IPS DF 6.9 (cell line): ENCODE measurements around the gene ERICH6.

Experiments used
- DNase-seq: peaks from one replicate; pipeline ENCODE4 v3.0.0-alpha.2; 2013; ENCODE audit warnings: low read depth, low spot score
- H3K27ac ChIP-seq: one replicate; pipeline ENCODE4 v1.5.1; 2013; ENCODE audit warnings: low read length, control low read depth
- H3K27me3 ChIP-seq: 2 replicates; pipeline ENCODE4 v1.6.1; 2013; ENCODE audit warnings: mild to moderate bottlenecking, low read length; ENCODE audit not compliant: control insufficient read depth, insufficient read depth
- H3K36me3 ChIP-seq: 2 replicates; pipeline ENCODE4 v1.6.1; 2013; ENCODE audit warnings: low read length; ENCODE audit not compliant: control insufficient read depth, insufficient read depth
- H3K4me1 ChIP-seq: 2 replicates; pipeline ENCODE4 v1.6.1; 2013; ENCODE audit warnings: low read length; ENCODE audit not compliant: control insufficient read depth, insufficient read depth
- H3K4me3 ChIP-seq: 2 replicates; pipeline ENCODE4 v1.5.1; 2013; ENCODE audit warnings: mild to moderate bottlenecking, low read length
- H3K9me3 ChIP-seq: 2 replicates; pipeline ENCODE4 v1.6.1; 2013; ENCODE audit warnings: low read length, inconsistent platforms; ENCODE audit not compliant: control insufficient read depth, insufficient read depth
- WGBS: extraction: QIAGEN DNeasy Blood & Tissue Kit; methylation state at CpG from one replicate; pipeline ENCODE4 v1.1.7; 2013; ENCODE audit warnings: mixed read lengths, missing lambda C conversion rate; ENCODE audit not compliant: insufficient read length, insufficient coverage; 5-methylcytosine and 5-hydroxymethylcytosine counted together

Gene ERICH6

DNA sequence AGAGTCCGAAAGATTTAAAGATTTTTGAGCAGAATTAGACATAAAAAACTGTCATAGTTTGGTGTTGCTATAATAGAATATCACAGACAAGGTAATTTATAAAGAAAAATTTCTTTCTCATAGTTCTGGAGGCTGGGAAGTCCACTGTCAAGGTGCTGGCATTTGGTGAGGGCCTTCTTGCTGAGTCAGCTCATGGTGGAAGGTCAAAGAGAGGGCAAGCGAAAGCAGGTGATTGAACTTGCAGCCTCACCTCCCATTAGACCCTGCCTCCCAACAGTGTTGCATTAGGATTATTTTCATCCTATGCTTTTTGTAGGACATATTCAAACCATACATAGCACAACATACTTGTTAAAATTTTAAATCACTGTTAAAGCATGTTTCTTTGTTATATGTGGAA, 90.7 kb downstream of the ERICH6 start:
- H3K27me3 ChIP-seq: no peaks in the 10 kb centered on the region
- H3K4me3 ChIP-seq: no peak overlapping the region
- H3K4me1 ChIP-seq: no peaks in the 10 kb centered on the region
- no peak for DNase-seq
- no peaks in the 10 kb centered on the region for H3K9me3 ChIP-seq
- no peak overlapping the region for H3K27ac ChIP-seq
- no CpG with 5 or more reads among the region's 2 CpGs for WGBS
- H3K36me3 ChIP-seq: peaks cover 4% of the 10 kb centered on the region; the same call in 1 of the 2 replicates

- Histone ChIP-seq H3K4me3 (no peak overlapping the region), H3K36me3 (peaks cover 4% of the 10 kb centered on the region; the same call in 1 of the 2 replicates), H3K4me1 (no peaks in the 10 kb centered on the region; the same call in 1 of the 2 replicates), H3K27me3 (no peaks in the 10 kb centered on the region), H3K27ac (no peak overlapping the region), H3K9me3 (no peaks in the 10 kb centered on the region)
- no peak for DNase-seq
- WGBS: no CpG with 5 or more reads among the region's 1 CpG
These were observed 91.2 kb downstream of the ERICH6 start for GRCh38 chr3:150612494-150612893.

DNA sequence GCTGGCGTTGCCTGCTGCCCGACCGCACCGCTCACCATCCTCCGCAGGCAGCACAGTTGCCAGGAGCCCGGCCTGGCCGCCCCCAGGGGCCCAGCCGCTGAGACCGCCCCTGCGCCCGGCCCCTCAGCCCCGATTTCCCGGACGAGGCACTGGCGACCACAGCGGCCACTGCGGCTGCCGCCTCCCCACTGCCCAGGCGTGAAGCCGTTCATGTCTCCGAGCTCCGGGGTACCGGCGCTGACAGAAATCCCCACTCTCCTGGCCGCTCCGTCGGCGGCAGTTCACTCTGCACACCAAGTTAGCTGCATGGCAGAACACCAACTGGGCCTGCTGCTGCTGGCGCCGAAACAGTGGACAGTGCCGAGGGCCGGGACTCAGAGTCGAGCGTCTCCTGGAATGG, 92.1 kb downstream of the ERICH6 start:
- WGBS: no CpG with 5 or more reads among the region's 34 CpGs

GRCh38 chr3:150610785-150611184, 92.9 kb downstream of the ERICH6 start:
- no CpG with 5 or more reads among the region's 1 CpG for WGBS
- Histone ChIP-seq H3K9me3 (no peaks in the 10 kb centered on the region), H3K4me1 (no peaks in the 10 kb centered on the region; the same call in 1 of the 2 replicates), H3K36me3 (peaks cover 4% of the 10 kb centered on the region; the same call in 1 of the 2 replicates), H3K4me3 (no peak overlapping the region), H3K27ac (no peak overlapping the region), H3K27me3 (no peaks in the 10 kb centered on the region)
- no peak for DNase-seq

More for the DNA sequence above, 92.1 kb downstream of the ERICH6 start:
- Histone ChIP-seq H3K9me3 (no peaks in the 10 kb centered on the region), H3K4me1 (no peaks in the 10 kb centered on the region; the same call in 1 of the 2 replicates), H3K27ac (no peak overlapping the region), H3K4me3 (no peak overlapping the region), H3K27me3 (no peaks in the 10 kb centered on the region), H3K36me3 (peaks cover 4% of the 10 kb centered on the region; the same call in 1 of the 2 replicates)
- DNase-seq: no peak

DNA sequence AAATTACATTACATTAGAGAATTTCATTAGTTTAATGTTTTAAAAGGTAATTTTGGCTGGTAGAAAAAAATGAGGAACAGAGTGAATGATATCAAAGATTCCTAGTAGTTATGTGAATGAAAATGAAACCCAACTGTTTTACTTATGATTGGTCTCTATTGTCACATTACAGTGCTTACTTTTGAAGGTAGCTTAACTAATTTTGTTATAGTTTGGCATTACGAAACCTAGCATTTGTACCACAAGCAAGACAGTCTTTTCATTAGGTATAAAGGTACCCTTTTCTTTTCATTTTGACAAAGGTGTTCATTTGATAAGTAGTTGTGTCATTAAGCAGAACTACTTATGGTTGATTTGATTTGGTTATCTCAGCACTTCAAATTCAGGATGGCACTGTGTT, 93.7 kb downstream of the ERICH6 start:
- Histone ChIP-seq H3K36me3 (peaks cover 4% of the 10 kb centered on the region; the same call in 1 of the 2 replicates), H3K4me3 (no peak overlapping the region), H3K27ac (no peak overlapping the region), H3K9me3 (no peaks in the 10 kb centered on the region), H3K27me3 (no peaks in the 10 kb centered on the region), H3K4me1 (no peaks in the 10 kb centered on the region; the same call in 1 of the 2 replicates)
- no peak for DNase-seq
- no CpG with 5 or more reads among the region's 1 CpG for whole genome bisulfite sequencing
